MM.1S (cell line): ENCODE data around the gene ESRRB.

Experiments
- EZH2 ChIP-seq: fragments of 300-600 bp; sonication (generic); optimal IDR thresholded peaks from 2 replicates; pipeline ENCODE3; 2017; ENCODE audit warnings: low read depth, mild to moderate bottlenecking, antibody characterized with exemption, low read length, mixed read lengths
- TF ChIP-seq, protein P1 (sequence below): fragments of 300-600 bp; sonication (generic); IDR thresholded peaks from 2 replicates; pipeline ENCODE4 v1.5.1; 2016; ENCODE audit warnings: antibody characterized with exemption, low read length, mixed read lengths

DNA sequence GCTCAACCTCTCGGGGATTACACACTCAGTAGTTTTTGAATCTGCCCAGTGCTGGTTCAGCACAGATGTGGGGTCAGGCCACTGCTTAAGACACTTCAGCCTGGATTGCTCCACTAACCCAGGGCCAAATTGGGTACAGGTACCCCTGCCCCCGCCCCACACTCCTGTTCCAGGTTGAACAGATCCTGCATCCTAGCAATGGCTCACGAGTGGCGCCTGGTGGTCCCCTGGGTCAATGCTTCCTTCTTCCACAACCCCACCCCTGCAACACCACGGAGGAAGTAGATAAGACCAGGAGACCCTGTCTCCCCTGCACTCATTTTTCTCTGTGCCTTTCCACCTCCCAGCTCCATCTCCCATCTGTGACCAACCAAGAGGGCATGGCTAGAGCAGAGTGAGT, 108.4 kb downstream of the ESRRB start:
- TF ChIP-seq, protein P1, sequence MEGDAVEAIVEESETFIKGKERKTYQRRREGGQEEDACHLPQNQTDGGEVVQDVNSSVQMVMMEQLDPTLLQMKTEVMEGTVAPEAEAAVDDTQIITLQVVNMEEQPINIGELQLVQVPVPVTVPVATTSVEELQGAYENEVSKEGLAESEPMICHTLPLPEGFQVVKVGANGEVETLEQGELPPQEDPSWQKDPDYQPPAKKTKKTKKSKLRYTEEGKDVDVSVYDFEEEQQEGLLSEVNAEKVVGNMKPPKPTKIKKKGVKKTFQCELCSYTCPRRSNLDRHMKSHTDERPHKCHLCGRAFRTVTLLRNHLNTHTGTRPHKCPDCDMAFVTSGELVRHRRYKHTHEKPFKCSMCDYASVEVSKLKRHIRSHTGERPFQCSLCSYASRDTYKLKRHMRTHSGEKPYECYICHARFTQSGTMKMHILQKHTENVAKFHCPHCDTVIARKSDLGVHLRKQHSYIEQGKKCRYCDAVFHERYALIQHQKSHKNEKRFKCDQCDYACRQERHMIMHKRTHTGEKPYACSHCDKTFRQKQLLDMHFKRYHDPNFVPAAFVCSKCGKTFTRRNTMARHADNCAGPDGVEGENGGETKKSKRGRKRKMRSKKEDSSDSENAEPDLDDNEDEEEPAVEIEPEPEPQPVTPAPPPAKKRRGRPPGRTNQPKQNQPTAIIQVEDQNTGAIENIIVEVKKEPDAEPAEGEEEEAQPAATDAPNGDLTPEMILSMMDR = no peak
- no peak for TF ChIP-seq EZH2
